GM10266 (cell line): ENCODE results near the gene ADPRH.
A peak's percentile ranks its signal among the peaks of the same experiment; 100 is the strongest.

Source experiments
- DNase-seq: peaks from one replicate; pipeline ENCODE4 v3.0.0; 2012; ENCODE audit errors: extremely low spot score
- CTCF ChIP-seq: IDR thresholded peaks from 2 replicates; pipeline ENCODE4 v1.5.1; 2012; ENCODE audit warnings: mild to moderate bottlenecking, low read depth; ENCODE audit not compliant: control insufficient read depth, insufficient read depth; ENCODE audit errors: missing control alignments

ADPRH gene

GRCh38 chr3:119620899-119621298 lies 41.6 kb downstream of the ADPRH start:
- TF ChIP-seq CTCF, result no peak
- no peak for DNase-seq

- TF ChIP-seq CTCF, result no peak
These were observed 44.9 kb downstream of the ADPRH start for GRCh38 chr3:119624002-119624720.

GRCh38 chr3:119625451-119626153 lies 46.3 kb downstream of the ADPRH start:
- no peak for TF ChIP-seq CTCF
- no peak for DNase-seq

More at GRCh38 chr3:119624002-119624720, 44.9 kb downstream of the ADPRH start:
- DNase-seq, result no peak

- TF ChIP-seq CTCF, result no peak
- DNase-seq, result no peak
These were observed 46.9 kb downstream of the ADPRH start for GRCh38 chr3:119626196-119626595.

- no peak for TF ChIP-seq CTCF
- no peak for DNase-seq
These were observed 48.2 kb downstream of the ADPRH start for GRCh38 chr3:119627461-119627860.

GRCh38 chr3:119628390-119628789 lies 49.1 kb downstream of the ADPRH start:
- no peak for TF ChIP-seq CTCF

GRCh38 chr3:119628816-119629445 lies 49.6 kb downstream of the ADPRH start:
- TF ChIP-seq CTCF, result no peak
- peak; percentile 18 for DNase-seq

More at GRCh38 chr3:119628390-119628789, 49.1 kb downstream of the ADPRH start:
- no peak for DNase-seq
